GM19372 (cell line): Measurements from ENCODE around the gene HHIP.

Experiments used
- ATAC-seq: cut with Tn5 transposase; IDR thresholded peaks from one replicate; pipeline ENCODE4 v1.9.1; 2021; ENCODE audit warnings: mild to moderate bottlenecking, low read depth, moderate library complexity; ENCODE audit not compliant: unreplicated experiment

HHIP gene

DNA sequence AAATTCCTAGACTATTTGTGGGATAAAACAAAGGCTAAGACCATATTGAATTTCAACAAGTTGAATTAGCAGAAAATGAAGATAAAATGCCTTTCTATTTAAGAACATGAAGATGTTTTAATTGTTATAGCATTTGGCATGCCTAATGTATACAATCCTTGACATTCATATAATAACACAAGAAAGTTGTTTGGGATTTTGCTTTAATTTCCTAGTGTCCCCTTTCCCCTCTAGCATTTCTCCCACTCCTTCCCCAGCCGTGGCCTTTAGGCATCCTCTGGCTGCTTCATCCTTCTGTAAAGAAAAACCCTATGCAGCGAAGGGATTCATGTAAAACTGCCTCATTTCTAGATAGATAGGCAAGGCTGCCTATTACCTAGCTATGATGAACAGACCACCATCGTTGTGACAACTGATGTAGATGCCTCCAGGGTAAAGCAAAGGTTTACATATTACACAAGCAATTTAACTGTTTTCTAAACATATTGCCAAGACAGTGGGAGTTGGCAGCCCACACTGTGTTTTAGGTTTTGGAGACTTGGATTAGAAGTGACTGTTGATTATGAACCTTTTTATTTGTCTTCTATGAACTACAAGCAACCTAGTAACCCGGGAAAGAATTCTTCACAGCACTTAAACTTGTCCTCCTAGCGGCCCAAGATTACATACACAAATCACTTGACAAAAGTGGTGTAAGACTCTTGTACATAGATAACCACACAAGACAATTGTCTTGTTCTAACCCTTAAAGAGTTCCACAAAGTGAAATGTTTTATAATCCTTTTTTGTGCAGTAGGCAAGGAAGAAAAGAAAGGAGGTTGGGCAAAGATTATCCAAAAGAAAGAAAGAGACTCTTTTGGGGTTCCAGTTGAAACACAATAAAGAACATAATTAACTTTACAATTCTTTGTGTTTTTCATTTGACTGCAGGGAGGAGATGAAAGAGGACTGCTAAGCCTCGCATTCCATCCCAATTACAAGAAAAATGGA lies 59.9 kb downstream of the HHIP start:
- no peak for ATAC-seq

DNA sequence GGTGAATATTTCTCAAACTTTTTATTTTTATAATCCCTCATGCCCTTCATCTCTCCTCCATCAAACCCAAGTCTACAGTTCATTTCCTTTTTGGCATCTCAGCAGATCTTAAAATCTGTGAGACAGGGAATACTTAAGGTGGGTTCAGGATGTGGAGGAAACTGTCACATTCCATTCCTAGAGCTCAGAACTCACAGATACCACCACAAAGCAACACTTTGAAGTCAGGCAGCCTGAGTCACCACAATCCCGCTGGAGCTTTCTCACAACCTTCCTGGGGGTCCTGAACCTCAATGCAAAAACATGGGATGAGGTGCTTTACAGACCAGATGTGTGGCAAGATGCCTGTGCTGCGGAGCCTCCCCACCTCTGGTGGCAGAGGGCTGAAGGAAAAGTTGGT lies 63.2 kb downstream of the HHIP start:
- ATAC-seq: no peak

DNA sequence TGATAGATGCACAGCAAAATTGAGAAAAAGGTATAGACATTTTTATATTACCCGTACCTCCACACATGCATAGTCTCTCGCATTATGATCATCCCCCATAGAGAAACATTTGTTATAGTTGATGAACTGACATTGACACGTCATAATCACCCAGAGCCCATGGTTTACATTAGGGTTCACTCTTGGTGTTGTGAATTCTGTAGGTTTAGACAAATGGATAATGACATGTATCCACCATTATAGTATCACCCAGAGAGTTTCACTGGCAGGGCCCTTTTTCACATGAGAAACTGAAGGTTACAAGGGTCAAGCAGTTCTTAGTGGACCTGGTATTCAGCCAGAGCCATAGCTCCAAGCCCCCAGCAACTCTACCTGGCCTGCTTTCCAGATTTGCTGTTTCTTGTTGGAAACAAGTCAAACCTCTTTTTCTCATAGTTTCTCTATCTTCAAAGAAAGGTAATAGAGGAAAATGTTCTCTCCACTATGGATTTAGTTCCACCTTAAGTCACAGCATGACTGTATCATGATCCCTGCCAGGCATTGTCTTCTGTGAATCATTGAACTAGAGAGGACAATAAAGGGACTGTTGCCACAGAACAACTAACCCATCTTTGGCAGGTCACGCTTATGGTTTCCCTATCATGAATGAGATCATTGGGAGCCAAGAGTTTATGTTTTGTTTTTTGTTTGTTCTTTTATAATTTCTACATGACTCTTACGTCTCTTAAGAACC lies 64.0 kb downstream of the HHIP start:
- ATAC-seq: no peak

GRCh38 chr4:144710526-144710912 lies 64.6 kb downstream of the HHIP start:
- no peak for ATAC-seq

GRCh38 chr4:144711700-144712456 lies 65.9 kb downstream of the HHIP start:
- ATAC-seq: no peak

- no peak for ATAC-seq
Observed at GRCh38 chr4:144712775-144713174, 66.8 kb downstream of the HHIP start.

DNA sequence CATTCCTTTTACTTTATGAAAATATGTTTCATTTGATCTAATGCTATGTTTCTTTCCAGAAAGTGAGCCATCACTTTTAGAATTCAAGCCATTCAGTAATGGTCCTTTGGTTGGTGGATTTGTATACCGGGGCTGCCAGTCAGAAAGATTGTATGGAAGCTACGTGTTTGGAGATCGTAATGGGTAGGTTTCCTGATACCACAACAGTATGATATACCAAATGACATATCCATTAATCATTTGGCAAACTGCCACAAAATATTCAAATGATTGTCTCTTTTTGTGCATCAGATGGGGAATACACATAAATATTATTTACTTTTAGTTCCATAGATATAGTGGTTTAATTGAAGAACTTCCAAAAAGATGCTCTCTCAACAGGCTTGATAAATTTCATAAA lies 68.2 kb downstream of the HHIP start:
- ATAC-seq: no peak

DNA sequence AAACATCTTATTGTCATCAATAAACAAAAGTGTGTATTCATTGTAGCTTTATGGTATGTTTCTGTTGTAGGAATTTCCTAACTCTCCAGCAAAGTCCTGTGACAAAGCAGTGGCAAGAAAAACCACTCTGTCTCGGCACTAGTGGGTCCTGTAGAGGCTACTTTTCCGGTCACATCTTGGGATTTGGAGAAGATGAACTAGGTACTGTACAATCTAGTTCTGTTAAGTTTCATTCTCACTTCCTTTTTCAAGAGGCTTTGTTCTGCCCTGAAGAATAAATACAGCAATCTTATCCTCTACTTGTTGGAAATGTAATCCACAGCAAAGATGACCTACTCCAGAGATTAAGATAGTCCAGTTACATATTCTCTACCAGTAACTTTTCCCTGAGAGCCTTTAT lies 69.3 kb downstream of the HHIP start:
- ATAC-seq: no peak

DNA sequence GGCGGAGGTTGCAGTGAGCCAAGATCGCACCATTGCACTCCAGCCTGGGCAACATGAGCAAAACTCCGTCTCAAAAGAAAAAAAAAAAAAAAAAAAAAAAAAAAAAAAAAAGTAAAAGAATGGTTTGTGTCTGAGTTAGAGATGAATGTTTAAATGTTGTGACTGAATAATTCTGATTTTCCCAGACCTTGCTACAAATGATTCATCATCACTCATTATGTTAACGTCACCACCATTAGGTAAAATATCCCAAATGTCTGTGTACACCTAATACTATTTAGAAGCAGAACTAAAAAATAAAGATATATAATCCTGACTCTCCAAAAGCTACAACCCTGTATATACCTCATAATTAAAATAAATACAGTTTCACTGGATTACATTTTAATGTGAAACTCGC lies 70.8 kb downstream of the HHIP start:
- no peak for ATAC-seq

DNA sequence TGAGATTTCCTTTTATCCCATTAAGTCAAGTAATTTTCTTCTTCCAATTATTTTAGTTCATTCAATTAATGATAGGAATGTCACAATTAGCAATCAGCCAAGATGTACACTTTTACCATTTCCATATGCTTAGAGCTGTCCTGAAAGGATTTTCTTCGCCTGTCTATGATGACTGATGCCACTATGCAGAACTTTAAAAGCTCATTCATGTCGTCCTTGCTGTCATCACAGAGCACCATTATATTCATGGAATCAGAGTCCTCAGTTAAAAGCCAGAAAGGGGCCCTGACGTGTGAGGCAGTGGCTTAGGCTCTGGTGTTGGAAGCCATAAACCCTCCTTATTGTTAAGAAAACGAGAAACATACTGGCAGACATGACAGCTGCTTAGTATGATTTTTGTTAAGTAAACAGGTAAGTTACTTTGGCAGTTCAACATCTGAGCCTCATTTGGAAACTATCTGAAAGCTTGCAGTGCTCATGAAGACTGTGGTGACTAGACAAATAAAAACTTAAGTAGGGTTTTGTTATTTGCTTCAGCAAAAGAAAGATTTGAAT lies 73.1 kb downstream of the HHIP start:
- no peak for ATAC-seq

DNA sequence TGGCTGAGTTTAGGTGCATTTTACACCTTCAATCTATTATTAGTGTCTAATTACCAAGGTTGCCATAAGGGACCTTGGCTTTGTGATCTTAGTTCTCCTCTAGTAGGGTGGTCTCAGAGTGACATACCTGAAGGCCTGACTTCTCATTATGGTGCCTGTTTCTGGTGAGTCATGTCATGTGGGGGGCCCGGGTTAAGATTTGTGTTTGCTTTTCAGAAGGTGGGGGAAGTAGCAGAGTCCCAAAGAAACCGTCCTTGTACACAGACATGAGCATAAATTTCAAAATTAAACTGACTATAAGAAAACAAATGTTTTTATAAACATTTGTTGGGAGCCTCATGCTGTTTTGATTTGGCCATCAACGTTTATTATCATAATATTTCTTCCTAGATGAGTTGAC lies 74.5 kb downstream of the HHIP start:
- ATAC-seq: no peak

DNA sequence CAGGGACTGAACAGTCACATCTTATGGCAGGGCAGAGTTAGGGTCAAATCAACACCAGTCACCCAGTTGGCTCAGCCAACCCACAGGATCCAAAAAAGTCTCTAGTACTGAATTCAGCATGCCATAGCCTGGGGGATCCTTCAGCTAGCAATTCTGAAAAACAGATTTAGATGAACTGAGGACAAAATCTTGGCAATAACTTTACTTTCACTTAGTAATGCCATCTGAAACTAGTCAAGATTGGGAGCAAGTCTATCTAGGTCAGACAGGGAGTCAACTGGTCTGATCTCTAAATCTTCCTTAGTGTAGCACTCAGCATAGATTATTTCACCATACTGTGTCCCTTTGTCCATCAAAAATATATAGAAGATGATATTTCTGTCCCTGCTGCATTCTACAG lies 76.0 kb downstream of the HHIP start:
- no peak for ATAC-seq

DNA sequence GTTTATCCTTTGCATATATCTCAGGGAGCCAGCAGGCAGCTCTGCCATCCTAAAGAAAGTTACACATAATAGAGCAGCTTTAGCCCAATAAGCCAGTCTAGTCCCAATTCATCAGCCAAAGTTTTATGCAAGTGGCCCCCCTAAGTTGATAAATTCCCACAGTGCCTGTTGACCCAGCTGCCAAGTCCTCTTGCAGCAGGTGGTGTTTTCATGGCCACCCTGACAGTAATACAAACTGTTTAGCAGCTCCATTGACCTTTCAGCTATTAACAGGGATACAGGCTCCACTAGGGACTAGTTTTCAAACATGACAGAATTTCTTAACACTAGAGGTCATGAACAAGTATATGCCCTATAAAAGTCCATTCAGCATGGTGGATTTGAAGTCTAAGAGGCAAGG lies 77.5 kb downstream of the HHIP start:
- no peak for ATAC-seq

DNA sequence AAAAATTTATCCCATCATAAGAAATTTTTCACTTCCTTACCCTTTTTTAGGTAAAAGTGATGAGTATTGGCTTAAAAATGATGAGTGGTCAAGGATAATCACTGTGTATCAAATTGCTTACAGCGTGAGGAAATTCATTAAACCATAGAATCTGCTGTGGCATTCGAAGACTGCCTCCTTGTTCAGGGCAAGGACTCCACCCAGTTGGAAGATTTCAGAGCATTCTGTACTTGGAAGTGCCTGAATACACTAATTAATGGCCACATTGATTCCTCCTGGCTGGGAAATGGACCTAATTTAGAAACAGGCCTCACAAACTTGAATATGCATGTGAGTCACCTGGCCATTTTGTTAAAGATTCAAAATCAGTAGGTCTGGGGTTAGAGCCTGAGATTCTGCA lies 83.2 kb downstream of the HHIP start:
- no peak for ATAC-seq

DNA sequence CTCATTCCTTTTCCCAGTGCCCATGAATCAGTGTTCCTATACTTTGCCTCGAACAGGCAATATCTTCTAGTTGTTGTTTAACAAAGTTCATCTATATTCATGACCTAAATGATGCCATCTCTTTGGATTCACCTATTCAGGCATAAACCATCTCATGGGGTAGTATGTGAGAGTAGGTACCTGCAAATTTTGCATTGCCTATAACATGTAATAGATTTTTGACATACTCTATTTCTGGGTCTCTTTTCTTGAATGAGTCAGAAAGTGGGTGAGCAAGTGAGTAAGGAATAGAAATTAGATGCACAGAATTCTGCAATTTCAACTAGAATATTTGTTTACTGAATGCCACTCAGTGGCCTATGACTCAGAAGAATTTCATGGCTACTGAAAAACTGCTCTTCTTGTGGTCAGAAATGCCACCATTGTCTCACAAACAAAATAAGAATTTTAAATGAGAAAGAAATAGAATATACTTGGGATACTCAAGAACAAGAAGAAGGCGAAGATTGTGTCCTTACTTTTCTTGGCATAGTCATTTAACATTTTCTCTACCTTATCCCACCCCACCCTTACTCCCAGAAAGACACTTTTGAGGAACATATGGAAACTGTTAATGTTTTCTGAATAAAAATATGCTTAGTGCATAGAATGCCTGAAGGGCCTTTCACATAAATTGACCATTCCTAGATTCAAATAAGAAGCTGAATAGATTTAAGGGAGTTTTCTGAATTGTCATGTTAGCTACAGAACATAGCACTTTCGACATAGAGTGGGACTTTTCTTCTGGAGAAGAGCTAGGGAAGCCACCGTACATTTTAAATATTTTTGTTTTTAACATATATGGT lies 86.8 kb downstream of the HHIP start:
- no peak for ATAC-seq

GRCh38 chr4:144733566-144733965 lies 87.6 kb downstream of the HHIP start:
- ATAC-seq: no peak

DNA sequence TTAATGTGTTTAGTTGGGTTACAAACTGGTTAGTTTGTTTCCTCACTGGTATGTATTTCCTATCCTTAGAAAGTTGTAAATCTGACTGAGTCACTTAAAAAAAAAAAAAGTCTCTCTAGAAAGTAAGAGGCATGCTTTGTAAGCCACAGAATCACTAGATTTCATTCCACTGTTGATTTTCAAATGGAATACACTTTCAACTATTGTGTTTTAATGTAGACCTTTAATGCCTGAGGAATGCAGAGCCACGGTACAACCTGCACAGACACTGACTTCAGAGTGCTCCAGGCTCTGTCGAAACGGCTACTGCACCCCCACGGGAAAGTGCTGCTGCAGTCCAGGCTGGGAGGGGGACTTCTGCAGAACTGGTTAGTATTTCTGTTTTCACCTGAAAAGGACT lies 88.6 kb downstream of the HHIP start:
- ATAC-seq: no peak

GRCh38 chr4:144738649-144739048 lies 92.7 kb downstream of the HHIP start:
- ATAC-seq: no peak

DNA sequence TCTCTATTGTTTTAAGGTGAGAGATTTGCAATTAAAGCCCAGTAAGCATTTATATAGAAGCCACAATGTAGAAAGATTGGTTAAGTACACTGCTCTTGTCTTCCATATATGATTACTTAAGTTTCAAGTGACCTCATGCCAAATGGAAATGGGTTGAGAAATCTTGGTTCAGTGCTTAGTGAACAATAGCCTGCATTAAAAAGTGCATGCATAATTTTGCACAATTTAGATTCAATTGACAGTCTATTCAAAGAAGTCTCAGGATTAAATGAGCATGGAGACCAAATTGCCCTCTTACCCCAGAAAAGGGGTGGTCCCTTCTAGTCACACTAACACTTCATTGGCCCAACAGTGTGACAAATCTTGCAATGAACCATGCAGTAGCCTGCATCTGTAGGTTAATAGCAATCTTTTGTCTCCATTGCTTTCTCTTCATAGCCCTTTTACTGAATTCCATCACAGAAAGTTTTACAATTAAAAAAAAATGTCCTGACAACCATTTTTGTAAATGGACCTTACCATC lies 93.6 kb downstream of the HHIP start:
- no peak for ATAC-seq

DNA sequence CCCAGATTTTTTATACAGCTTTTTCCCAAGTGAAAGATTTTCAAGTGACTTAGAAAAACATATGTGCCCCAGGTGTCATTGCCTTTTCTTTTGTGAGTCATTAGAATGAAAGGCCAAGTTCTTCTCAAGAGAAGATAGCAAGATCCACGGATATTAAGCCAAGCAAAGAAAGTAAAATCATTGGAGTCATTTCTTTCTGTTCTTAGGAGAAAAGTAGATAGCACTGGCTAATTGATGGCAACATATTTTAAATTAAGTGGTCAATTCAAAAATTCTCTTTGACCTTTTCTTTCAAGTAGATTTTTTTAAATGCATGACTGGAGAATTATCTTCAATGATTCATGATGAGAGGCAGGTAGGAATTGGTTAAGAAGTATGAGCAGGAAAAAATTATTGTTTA lies 94.4 kb downstream of the HHIP start:
- no peak for ATAC-seq
